Prostate gland (tissue), 2 donors: Measurements from ENCODE around the gene DNAJB13. TPM values are rescaled to one million over a fixed set of nuclear protein-coding genes. Genes with fewer than 3 reads are reported as not detected.

Source experiments
- DNase-seq: peaks from one replicate; pipeline ENCODE4 v3.0.0-alpha.2; 2019; ENCODE audit warnings: low spot score
- H3K27ac ChIP-seq, 2 donors: fragments of 200-600 bp; sonication (generic); 2 replicates each; pipeline ENCODE4 v1.5.1; 2017 to 2019
- H3K27me3 ChIP-seq: fragments of 200-600 bp; sonication (generic); replicated peaks from 2 replicates; pipeline ENCODE4 v1.5.1; 2019; ENCODE audit not compliant: insufficient read depth
- H3K36me3 ChIP-seq, 2 donors: fragments of 200-600 bp; sonication (generic); 1 replicate in 1 of 2; 2 replicates in 1 of 2; pipeline versions ENCODE4 v1.5.1 to v1.8.1; 2017 to 2019
- H3K4me1 ChIP-seq: fragments of 200-600 bp; sonication (generic); replicated peaks from 2 replicates; pipeline ENCODE4 v1.5.1; 2019
- H3K4me3 ChIP-seq, 2 donors: fragments of 200-600 bp; sonication (generic); 2 replicates each; pipeline ENCODE4 v1.5.1; 2017 to 2019
- H3K9me3 ChIP-seq: fragments of 200-600 bp; sonication (generic); 2 replicates; pipeline ENCODE4 v1.5.1; 2017
- POLR2A ChIP-seq: fragments of 450-650 bp; IDR thresholded peaks from one replicate; pipeline ENCODE4 v1.6.1; 2016; ENCODE audit warnings: antibody characterized with exemption, mild to moderate bottlenecking
- POLR2AphosphoS5 ChIP-seq: sonication (generic); formaldehyde crosslinking; IDR thresholded peaks from one replicate; pipeline ENCODE4 v1.6.1; 2017; ENCODE audit warnings: antibody characterized with exemption
- WGBS: methylation state at CpG from one replicate; pipeline ENCODE4 v1.1.5; 2018; 5-methylcytosine and 5-hydroxymethylcytosine counted together
- intact Hi-C: fragments of 100-400 bp; cut with DNase I; formaldehyde crosslinking; loops from one replicate; pipeline ENCODE4 v1.14.2; 2022
- total RNA-seq, 2 donors: library from RNA; depleted of rRNA; stranded (reverse); fragments of >200 nt; gene quantifications; one replicate each; pipeline ENCODE4 v1.1.0, GENCODE V29; 2016
- TF ChIP-seq, protein P1 (sequence below), 4 experiments: fragments of 200-600 bp in 2 of 4; fragments of 450-650 bp in 2 of 4; sonication (generic) in 2 of 4; IDR thresholded peaks; 1 replicate in 3 of 4; 2 replicates in 1 of 4; pipeline ENCODE4 v1.5.1; 2016 to 2019; ENCODE audit warnings: antibody characterized with exemption in 4 of 4, mild to moderate bottlenecking in 2 of 4, moderate library complexity in 2 of 4

Gene DNAJB13, protein sequence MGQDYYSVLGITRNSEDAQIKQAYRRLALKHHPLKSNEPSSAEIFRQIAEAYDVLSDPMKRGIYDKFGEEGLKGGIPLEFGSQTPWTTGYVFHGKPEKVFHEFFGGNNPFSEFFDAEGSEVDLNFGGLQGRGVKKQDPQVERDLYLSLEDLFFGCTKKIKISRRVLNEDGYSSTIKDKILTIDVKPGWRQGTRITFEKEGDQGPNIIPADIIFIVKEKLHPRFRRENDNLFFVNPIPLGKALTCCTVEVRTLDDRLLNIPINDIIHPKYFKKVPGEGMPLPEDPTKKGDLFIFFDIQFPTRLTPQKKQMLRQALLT
- total RNA-seq: 1 to 10 TPM in 1 of 2 donors, under 1 TPM in 1; 0.59 to 1.9 TPM

DNA sequence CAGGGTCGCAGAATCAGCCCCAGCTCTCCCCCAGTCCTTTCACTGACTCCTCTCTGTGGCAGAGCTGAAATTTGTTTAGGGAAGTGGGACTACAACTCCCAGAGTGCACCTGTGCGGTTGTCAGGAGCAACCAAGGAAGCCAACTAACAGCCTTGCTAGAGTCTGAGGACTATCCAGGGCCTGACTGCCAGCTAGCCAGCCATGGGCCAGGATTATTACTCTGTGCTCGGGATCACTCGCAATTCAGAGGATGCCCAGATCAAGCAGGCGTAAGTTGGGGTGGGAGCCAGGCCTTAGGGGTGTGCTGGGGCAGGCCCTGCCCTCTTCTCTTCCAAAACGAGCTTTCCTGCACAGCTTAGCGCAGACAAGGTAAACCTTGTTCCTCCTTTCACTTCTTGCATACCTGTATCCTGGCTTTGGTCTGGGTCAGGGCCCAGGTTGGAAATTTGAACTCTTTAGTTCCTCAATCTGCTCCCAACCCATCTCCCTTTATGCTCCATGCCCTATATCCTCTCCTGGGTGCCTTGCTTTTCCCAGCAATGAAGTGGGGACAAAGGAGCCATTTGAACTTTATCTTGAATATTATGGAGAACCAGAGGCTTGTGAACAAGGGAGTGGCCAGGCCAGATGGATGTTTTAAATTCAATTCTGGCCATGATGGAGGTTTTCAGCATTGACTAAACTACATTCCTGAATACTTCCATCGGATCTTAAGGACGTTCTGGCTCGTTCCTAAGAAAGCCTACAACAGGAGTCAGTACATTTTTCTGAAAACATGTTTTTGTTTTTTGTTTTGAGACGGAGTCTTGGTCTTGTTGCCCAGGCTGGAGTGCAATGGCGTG lies at the start of gene DNAJB13:
Gene DNAJB13 (plus strand): TSS at position 158 of the 842 bp plus-strand sequence. CDS start 44 bp downstream, at position 202.
- Histone ChIP-seq H3K36me3 (no peaks in the 10 kb centered on the region), H3K27me3 (no peaks in the 10 kb centered on the region), H3K9me3 (no peaks in the 10 kb centered on the region), H3K4me3 (no peak within 1 kb of the TSS), H3K4me1 (no peaks in the 10 kb centered on the region), H3K27ac (no peak within 1 kb of the TSS)
- 67% methylated on average over 12 of the region's 12 CpGs for WGBS
- DNase-seq: peak; percentile 42
- intact Hi-C loops: no loop called here
- TF ChIP-seq, protein P1, sequence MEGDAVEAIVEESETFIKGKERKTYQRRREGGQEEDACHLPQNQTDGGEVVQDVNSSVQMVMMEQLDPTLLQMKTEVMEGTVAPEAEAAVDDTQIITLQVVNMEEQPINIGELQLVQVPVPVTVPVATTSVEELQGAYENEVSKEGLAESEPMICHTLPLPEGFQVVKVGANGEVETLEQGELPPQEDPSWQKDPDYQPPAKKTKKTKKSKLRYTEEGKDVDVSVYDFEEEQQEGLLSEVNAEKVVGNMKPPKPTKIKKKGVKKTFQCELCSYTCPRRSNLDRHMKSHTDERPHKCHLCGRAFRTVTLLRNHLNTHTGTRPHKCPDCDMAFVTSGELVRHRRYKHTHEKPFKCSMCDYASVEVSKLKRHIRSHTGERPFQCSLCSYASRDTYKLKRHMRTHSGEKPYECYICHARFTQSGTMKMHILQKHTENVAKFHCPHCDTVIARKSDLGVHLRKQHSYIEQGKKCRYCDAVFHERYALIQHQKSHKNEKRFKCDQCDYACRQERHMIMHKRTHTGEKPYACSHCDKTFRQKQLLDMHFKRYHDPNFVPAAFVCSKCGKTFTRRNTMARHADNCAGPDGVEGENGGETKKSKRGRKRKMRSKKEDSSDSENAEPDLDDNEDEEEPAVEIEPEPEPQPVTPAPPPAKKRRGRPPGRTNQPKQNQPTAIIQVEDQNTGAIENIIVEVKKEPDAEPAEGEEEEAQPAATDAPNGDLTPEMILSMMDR (IDR thresholded peaks at IDR 0.05): no peak
- peak; percentile 43 for TF ChIP-seq POLR2AphosphoS5
- TF ChIP-seq POLR2A: no peak

DNA sequence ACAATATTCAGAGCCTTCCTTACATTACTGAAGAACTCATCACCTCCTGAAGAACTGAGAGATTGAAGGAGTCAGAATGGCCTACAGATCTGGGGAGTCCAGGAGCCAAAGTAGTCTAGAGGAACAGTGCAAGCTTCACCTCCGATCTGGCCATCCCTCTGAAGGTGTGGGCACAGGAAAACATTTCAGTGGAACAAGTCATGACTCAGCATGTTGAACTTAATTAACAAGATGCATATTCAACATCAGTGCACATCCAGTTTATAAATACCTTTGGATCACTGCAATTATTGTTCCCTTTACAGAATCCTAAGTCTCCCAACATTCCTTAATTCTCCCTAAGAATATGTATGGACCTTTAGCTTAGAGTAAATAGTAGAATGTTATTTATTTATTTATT lies 48.5 kb upstream of the DNAJB13 start:
- H3K27me3 ChIP-seq: no peaks in the 10 kb centered on the region
- H3K36me3 ChIP-seq: no peaks in the 10 kb centered on the region
- H3K9me3 ChIP-seq: no peaks in the 10 kb centered on the region
- DNase-seq: no peak
- intact Hi-C loops: no loop called here
- H3K27ac ChIP-seq: no peak overlapping the region
- TF ChIP-seq POLR2AphosphoS5 (no peak), POLR2A (no peak)
- TF ChIP-seq, protein P1 (IDR thresholded peaks at IDR 0.05): no peak
- no peak overlapping the region for H3K4me3 ChIP-seq
- 92% methylated on average over 1 of the region's 1 CpG for WGBS
- H3K4me1 ChIP-seq: no peaks in the 10 kb centered on the region

DNA sequence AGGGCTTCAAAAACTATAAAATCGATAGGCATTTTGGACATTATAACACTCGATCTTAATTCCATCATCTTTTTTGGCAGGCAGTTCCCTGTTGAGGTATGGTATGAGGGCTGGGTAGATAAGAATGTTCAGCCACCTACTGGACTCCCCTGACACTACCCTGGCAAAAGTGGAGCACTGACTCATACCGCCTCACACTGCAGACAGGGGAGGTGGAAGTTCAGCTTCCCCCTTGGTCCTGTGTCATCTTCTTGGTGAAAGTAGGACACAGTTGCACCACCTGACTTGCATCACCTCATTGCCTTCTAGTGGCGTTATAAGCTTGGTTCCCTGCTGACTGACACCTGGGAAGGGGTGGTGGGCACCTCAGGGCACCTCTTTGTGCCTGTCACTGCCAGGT lies 43.6 kb upstream of the DNAJB13 start:
- no peaks in the 10 kb centered on the region for H3K9me3 ChIP-seq
- no peaks in the 10 kb centered on the region for H3K27me3 ChIP-seq
- DNase-seq: no peak
- H3K4me3 ChIP-seq: no peak overlapping the region
- 90% methylated on average over 4 of the region's 4 CpGs for WGBS
- intact Hi-C loops: no loop called here
- no peak for TF ChIP-seq POLR2AphosphoS5
- TF ChIP-seq, protein P1 (IDR thresholded peaks at IDR 0.05): no peak
- TF ChIP-seq POLR2A: no peak
- no peak overlapping the region for H3K27ac ChIP-seq
- H3K36me3 ChIP-seq: no peaks in the 10 kb centered on the region
- no peaks in the 10 kb centered on the region for H3K4me1 ChIP-seq

DNA sequence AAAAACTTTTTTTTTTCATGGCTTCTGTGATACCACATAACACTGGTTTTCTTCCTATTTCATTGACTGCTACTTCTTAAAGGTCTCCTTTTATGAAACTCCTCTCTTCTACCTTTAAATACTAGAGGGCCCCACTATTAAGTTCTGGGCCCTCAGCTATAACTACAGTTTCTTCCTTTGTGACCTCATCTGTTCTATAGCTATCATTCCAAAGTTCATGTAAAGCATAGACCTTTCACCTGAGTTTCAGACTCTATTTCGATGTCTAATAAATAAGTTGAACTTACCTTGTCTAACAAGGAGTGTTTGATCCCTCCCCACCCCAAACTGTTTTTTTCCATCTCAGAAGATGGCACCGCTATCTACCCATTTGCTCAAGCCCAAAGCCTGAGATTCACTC lies 38.8 kb upstream of the DNAJB13 start:
- no peak for DNase-seq
- WGBS: 95% methylated on average over 2 of the region's 2 CpGs
- Histone ChIP-seq H3K9me3 (no peaks in the 10 kb centered on the region), H3K4me1 (no peaks in the 10 kb centered on the region), H3K27ac (no peak overlapping the region), H3K36me3 (peaks cover 0 to 5% of the 10 kb centered on the region in 2 donors), H3K4me3 (no peak overlapping the region), H3K27me3 (no peaks in the 10 kb centered on the region)
- TF ChIP-seq, protein P1 (IDR thresholded peaks at IDR 0.05): no peak
- TF ChIP-seq POLR2A: no peak
- TF ChIP-seq POLR2AphosphoS5: no peak
- intact Hi-C loops: no loop called here
